OCI-LY7 (cell line): Measurements from ENCODE around the gene CLK2.

Experiments used
- EZH2phosphoT487 ChIP-seq: fragments of 200-600 bp; sonication (generic); IDR thresholded peaks from 2 replicates; pipeline ENCODE4 v1.6.1; 2018; ENCODE audit warnings: low read depth, borderline replicate concordance, mild to moderate bottlenecking, mixed run types, antibody characterized with exemption, low read length, moderate library complexity, mixed read lengths
- TF ChIP-seq, protein P1 (sequence below): fragments of 200-600 bp; sonication (generic); conservative IDR thresholded peaks from 2 replicates; pipeline ENCODE4 v1.5.1; 2014; ENCODE audit warnings: mild to moderate bottlenecking, antibody characterized with exemption, low read length, moderate library complexity, mixed read lengths

GRCh38 chr1:155304558-155305063 lies 31.3 kb upstream of the CLK2 start:
- TF ChIP-seq, protein P1, sequence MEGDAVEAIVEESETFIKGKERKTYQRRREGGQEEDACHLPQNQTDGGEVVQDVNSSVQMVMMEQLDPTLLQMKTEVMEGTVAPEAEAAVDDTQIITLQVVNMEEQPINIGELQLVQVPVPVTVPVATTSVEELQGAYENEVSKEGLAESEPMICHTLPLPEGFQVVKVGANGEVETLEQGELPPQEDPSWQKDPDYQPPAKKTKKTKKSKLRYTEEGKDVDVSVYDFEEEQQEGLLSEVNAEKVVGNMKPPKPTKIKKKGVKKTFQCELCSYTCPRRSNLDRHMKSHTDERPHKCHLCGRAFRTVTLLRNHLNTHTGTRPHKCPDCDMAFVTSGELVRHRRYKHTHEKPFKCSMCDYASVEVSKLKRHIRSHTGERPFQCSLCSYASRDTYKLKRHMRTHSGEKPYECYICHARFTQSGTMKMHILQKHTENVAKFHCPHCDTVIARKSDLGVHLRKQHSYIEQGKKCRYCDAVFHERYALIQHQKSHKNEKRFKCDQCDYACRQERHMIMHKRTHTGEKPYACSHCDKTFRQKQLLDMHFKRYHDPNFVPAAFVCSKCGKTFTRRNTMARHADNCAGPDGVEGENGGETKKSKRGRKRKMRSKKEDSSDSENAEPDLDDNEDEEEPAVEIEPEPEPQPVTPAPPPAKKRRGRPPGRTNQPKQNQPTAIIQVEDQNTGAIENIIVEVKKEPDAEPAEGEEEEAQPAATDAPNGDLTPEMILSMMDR, result no peak
- no peak for TF ChIP-seq EZH2phosphoT487
